ENCODE results near the gene IFT52. TPM values are rescaled to one million over a fixed set of nuclear protein-coding genes. Genes with fewer than 3 reads are reported as not detected.

The IFT52 gene
- total RNA-seq, 1 donor from 2014 or later, result 15.3 TPM

- peak; percentile 50 for ATAC-seq
Observed at GRCh38 chr20:43691928-43692524, 101.3 kb downstream of the IFT52 start.

GRCh38 chr20:43694763-43695162, 104.0 kb downstream of the IFT52 start:
- no peak for ATAC-seq

GRCh38 chr20:43695571-43695970, 104.8 kb downstream of the IFT52 start:
- no peak for ATAC-seq

Other genes with a start within 250 kb of the IFT52 start
- gene SRSF6, start 133.0 kb upstream of the IFT52 start, total RNA-seq, result 75.8 TPM
- gene L3MBTL1, start 83.2 kb upstream of the IFT52 start, total RNA-seq, result 4.9 TPM
- 0.36 TPM for gene SGK2, start 31.9 kb upstream of the IFT52 start, total RNA-seq
- gene MYBL2, start 76.2 kb downstream of the IFT52 start, total RNA-seq, result 17.1 TPM
- gene GTSF1L, start 136.1 kb downstream of the IFT52 start, total RNA-seq, result not detected